ENCODE data around the gene ULK4. TPM values are rescaled to one million over a fixed set of nuclear protein-coding genes. Genes with fewer than 3 reads are reported as not detected.

ULK4 gene
- total RNA-seq, 4 donors from 2014 or later = 15.8 to 20.6 (median 16.3) TPM

DNA sequence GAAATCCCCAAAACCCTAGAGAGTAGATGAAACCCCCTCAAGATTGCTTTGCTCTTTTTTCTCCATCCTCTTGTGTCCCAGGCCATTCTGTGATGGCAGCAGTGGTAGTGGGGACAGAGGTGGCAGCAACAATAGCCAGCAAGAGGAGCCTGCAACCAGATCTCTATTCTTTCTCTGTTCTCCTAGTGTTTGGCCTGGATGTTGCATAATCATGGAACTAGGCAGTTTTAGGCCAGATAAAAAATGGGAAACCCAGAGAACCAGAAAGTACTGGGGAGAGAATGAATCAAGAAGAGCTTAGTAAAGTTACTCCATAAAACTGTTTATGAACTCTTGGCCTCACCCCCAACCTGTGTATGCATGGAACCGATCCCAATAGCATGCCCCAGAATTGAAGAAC lies 710.3 kb downstream of the ULK4 start:
- no peak for DNase-seq (ENCODE audit: low spot score)
- no peak for ATAC-seq (ENCODE audit: low FRiP score)
- TF ChIP-seq, protein P1, sequence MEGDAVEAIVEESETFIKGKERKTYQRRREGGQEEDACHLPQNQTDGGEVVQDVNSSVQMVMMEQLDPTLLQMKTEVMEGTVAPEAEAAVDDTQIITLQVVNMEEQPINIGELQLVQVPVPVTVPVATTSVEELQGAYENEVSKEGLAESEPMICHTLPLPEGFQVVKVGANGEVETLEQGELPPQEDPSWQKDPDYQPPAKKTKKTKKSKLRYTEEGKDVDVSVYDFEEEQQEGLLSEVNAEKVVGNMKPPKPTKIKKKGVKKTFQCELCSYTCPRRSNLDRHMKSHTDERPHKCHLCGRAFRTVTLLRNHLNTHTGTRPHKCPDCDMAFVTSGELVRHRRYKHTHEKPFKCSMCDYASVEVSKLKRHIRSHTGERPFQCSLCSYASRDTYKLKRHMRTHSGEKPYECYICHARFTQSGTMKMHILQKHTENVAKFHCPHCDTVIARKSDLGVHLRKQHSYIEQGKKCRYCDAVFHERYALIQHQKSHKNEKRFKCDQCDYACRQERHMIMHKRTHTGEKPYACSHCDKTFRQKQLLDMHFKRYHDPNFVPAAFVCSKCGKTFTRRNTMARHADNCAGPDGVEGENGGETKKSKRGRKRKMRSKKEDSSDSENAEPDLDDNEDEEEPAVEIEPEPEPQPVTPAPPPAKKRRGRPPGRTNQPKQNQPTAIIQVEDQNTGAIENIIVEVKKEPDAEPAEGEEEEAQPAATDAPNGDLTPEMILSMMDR (IDR thresholded peaks at IDR 0.05) = no peak

DNA sequence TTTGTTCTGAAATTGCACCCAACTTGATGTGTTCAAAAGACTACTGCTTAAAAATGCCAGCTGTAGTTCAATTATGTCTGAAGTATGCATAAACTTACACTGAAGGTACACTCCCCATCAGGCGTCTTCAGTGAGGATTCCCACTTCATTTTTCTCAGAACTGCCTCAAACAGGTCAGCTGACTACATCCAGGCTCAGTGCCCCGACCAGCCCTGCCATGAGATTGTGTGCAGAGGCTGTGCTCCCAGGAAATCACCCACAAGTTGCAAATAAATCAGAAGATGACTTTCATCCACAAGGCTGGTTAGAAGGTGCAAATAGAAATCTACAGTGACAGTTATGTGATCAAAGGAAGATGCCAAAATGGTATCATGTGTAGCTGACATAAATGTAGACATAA lies 711.1 kb downstream of the ULK4 start:
- TF ChIP-seq, protein P1 (IDR thresholded peaks at IDR 0.05) = no peak
- ATAC-seq (ENCODE audit: low FRiP score) = no peak
- no peak for DNase-seq (ENCODE audit: low spot score)

GRCh38 chr3:41249318-41249717 lies 712.6 kb downstream of the ULK4 start:
- TF ChIP-seq, protein P1 (IDR thresholded peaks at IDR 0.05) = no peak

GRCh38 chr3:41248525-41248924 lies 713.4 kb downstream of the ULK4 start:
- ATAC-seq (ENCODE audit: low FRiP score) = no peak

More at GRCh38 chr3:41249318-41249717, 712.6 kb downstream of the ULK4 start:
- ATAC-seq (ENCODE audit: low FRiP score) (no peak), DNase-seq (ENCODE audit: low spot score) (no peak)

GRCh38 chr3:41247055-41248004 lies 714.6 kb downstream of the ULK4 start:
- no peak for ATAC-seq (ENCODE audit: low FRiP score)
- DNase-seq (ENCODE audit: low spot score) = no peak

More at GRCh38 chr3:41248525-41248924, 713.4 kb downstream of the ULK4 start:
- no peak for DNase-seq (ENCODE audit: low spot score)
- TF ChIP-seq, protein P1 (IDR thresholded peaks at IDR 0.05) = no peak

DNA sequence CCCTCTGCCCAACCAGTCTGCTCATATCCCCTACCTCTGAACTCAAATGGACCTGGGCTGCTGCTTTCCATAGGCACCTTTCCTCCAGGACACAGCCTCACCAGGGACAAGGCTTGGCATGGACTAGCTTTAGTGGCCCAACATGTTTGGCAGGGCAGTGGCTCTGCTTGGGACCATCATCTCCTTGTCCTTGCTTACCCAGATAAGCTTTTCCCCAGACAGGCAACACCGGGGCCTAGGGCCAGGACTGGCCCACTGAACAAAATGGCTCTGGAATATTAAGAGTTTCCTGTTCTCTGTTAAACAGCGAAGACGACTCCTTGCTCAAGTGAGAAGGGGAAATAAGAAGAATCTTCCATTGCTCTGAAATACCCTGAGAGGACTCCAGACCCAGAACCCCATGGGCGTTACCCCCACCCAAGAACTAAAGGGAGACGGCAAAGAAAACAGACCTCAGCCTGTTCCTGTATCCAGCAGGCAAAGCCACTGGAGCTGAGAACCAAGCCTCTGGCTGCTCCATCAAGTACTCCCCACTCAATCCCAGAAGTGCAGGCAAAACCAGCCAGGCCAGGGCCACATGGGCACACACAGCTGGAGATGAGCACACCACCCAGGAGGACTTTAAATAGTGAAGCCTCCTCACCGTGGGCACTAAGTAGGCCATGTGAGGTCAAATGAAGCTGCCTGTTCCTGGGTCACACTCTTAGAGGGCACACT lies 717.1 kb downstream of the ULK4 start:
- DNase-seq (ENCODE audit: low spot score) (no peak), ATAC-seq (ENCODE audit: low FRiP score) (no peak)
- TF ChIP-seq, protein P1 (IDR thresholded peaks at IDR 0.05) = no peak

More at GRCh38 chr3:41247055-41248004, 714.6 kb downstream of the ULK4 start:
- TF ChIP-seq, protein P1 (IDR thresholded peaks at IDR 0.05) = no peak

All from omental fat pad (tissue), 4 donors.